HS-5 (cell line): ENCODE results near the gene NID1.
A peak's percentile ranks its signal among the peaks of the same experiment; 100 is the strongest.
"Not testable (repeated sequence)": the region's sequence is repeated elsewhere in the genome, so short reads cannot be mapped to it uniquely, and the experiment has no call there.

Source experiments
- DNase-seq: peaks from one replicate; pipeline ENCODE4 v3.0.0-alpha.2; 2012; ENCODE audit warnings: low read depth

The NID1 gene

DNA sequence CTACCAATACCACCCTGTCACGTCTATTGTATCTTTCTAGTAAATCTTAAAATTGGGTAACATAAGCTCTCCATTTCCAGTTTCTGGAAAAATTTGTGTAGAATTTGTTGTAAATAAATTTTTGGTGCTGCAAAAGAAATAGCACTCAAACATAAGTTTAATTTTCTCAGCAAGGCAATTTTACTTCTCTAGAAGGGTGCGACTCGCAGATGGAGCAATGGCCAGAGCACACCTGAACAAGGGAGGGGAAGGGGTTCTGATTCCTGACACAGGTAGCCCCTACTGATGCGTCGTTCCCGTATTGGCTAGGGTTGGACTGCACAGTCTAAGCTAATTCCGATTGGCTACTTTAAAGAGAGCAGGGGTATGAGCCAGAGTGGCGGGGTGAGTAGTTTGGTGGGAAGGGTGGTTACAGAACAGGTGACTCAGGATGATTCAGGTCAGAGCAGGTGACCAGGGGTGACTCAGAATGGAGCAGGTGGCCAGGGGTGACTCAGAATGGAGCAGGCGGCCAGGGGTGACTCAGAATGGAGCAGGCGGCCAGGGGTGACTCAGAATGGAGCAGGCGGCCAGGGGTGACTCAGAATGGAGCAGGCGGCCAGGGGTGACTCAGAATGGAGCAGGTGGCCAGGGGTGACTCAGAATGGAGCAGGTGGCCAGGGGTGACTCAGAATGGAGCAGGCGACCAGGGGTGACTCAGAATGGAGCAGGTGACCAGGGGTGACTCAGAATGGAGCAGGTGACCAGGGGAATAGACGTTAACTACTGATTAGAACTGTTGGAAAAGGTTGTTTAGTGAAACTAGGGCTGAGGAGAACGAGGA, 32.0 kb upstream of the NID1 start:
- DNase-seq: peak; percentile 56

DNA sequence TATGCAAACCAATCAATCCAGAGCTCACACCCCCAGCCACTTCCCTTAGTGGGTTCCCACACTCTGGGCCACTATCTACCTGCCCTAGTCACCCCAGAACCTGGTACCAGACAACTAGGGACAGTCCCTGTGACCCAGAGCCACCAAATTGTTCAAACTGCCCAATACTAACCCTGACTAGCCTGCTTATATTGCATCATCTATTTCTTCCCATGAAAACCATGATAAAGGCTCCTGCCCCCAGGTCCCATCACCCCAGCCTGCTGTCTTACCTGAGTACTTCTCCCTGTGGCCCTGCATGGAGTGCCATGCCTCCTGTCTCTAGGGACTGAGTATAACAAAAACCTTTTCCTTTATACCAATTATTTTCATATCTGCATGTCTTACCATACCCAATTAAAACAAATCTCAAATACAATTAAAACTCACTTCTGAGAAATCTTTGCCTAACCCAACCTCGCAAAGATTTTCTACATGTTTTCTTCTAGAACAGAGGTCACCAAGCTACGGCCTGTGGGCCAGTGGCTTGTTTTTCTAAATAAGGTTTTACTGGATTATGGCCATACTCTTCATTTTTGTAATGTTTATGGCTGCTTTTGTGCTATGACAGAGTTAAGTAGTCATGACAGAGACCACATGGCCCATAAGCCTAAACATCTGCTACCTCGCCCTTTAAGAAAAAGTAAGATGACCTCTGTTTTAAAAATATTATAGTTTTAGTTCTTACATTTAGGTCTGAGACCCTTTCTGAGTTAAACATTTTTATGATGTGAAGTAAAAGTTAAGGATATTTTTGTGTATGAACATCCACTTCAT, 31.0 kb upstream of the NID1 start:
- no peak for DNase-seq

DNA sequence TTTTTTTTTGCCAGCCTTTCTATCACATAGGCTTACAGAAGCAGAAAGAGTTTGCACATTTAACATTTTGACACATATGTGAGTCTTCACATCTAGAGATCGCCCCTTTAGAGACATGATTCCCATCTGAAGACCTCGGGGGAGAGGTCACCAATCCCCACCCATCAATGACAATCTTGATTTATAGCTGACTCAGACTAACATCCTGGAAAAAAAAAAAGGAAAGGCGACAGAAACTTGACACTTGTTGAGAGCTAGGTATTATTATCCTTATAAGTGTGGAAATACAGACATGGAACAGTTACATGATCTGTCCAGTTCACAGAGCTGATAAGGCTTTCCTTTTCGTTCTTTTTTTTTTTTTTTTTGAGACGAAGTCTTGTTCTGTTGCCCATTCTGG, 28.0 kb upstream of the NID1 start:
- no peak for DNase-seq

DNA sequence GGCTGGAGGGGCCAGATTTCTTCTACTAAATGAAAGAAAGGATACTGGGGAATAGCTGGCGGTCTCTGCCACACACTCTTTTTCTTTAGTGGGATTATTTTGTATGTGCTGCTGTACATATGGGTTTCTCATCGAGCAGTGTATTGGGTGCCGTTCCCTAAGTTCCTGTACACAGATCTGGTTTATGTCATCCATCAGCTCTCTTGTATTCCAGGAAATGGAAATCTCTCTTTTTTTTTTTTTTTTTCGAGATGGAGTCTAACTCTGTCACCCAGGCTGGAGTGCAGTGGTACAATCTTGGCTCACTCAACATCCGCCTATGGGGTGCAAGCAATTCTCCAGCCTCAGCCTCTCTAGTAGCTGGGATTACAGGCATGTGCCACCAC, 27.0 kb upstream of the NID1 start:
- no peak for DNase-seq

DNA sequence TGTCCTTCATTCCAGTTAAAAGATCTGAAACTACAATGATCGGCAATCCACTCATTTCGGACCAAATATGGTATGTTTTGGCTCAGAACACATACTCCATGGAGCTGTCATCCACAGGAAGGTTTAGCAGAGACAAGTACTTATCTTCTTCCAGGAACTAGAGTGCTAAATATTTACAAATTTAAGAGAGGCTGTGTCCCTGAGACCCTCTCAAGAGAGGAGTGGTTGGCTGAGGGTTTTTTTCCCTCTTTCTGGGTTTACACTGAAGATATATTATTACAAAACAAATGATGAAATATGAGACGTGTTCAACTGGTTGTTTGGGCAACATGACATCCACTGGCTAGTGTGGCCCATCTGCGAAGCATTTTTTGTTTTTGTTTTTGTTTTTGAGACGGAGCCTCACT, 25.9 kb upstream of the NID1 start:
- DNase-seq: no peak

DNA sequence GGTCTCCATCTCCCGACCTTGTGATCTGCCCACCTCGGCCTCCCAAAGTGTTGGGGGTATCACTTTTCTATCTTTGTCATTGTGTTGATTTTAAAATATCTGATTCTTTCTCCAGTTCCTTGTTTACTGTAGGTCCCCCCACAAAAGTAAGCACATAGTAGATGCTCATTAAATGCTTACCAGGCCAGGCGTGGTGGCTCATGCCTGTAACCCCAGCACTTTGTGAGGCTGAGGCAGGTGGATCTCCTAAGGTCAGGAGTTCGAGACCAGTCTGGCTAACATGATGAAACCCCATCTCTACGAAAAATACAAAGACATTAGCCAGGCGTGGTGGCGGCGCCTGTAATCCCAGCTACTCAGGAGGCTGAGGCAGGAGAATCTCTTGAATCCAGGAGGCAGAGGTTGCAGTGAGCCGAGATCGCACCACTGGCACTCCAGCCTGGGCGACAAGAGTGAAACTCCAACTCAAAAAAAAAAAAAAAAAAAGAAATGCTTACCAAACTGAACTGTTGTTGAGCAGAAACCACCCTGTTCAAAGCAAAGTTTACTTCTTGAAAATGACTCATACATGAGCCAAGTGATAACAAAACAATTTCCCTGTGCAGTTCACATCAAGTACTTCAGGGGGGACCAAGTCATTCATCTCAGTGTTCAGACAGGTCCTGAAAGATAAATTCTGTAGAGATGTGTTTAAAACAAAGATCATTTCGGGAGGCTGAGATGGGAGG, 24.3 kb upstream of the NID1 start:
- DNase-seq: no peak

DNA sequence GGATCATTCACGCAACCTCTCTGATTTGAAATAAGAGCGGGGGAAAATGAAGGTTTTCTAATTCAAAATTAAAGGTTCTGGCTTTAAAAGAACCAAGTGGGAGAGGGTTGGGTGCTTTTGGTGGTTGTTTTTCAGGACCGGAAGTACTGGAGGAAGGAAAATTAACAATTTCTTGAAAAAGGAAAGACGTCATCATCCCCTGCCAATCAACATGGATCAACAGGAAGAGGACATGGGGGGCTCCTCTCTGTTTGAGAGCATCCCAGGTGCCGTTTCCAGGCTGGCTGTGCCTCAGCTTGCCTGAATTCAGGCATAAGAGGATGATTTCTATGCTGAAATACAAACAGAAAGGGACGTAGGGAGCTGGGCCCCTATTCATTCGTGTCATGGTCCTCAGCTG, 21.6 kb upstream of the NID1 start:
- no peak for DNase-seq

DNA sequence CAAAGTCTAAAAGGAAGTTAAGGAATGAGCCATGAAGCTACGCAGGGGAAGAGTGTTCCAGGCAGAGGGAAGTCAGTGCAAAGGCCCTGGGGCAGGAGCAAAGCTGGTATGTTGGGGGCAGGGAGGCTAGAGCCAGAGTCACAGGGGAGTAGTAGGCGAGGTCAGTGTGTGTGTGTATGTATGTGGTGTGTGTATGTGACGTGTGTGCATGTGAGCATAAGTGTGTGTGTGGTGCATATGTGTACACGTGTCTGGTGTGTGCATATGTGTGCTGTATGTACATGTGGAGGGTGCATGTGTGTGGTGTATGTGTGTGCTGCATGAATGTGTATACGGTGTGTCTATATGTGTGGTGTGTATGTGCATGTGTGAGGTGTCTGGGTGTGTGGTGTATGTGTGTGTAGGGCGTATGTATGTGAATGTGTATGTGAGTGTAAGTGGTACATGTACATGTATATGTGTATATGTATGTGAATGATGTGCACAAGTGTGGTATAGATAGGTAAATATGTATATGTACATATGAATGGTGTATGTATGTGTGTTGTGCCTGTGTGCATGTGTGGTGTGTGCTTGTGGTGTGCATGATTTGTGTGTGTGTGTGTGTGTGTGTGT, 20.8 kb upstream of the NID1 start:
- DNase-seq: no peak

DNA sequence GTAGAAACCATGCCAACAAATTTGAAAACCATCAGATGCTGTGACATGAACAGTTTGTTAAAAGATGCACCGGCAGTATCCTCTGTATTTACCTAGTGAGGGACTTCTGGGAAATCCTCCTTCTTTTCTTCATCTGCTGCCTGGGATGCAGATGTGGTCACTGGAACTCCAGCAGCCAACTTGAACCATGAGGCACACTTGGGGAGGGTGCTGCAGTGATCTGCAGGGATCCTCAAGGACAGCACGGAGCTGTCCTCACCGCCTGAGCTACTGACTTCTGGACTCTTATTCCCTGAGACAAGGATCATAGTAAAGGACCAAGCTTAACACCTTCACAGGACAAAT, 19.5 kb upstream of the NID1 start:
- no peak for DNase-seq

DNA sequence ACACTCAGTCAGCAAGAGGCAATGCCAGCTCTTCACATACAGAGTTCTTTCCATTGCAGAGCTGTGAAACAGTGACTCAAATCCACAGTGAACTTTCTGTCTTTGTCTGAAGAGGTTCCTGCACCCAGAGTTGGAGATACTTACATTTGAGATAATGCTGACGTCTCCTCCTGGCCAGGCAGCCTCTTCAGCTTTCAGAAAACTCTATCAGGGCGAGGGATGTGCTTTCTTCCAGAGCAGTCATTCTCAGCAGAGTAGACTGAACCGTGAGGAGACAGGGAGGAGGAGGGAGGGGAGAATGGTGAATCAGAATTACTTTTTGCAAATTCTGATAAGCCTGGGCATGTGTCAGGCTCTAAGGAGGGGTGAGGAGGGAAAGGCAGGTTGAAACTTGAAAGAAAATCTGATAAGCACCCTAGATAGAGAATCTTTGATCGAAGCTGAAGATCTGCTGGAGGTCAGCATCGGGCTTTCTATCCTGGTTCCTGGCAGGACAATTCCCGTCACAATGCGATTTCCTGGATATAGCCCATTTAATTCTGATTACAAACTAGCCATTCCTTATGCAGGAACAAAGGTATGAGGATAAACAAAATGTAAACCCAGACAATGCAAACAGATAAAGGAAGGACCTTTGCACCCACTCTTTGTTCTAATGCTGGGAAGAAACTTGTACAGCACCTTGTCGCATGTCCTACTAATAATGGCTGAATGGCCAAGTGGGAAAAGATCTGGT, 18.9 kb upstream of the NID1 start:
- no peak for DNase-seq

DNA sequence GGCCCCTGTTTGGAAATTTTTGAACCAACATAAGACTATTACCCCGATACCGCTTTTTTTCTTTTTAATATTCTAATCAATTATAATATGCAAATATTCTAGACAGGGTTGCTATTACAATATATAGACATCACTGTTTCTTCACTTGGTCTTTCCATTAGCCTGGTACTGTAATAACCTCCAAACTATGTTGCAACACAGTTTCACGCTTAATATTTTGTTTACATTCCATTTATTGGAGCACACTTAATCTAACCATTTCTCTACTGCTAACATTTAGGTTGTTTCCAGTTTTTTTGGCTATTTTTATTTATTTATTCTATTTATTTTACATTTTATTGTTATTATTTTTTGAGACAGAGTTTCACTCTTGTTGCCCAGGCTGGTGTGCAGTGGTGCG, 17.6 kb upstream of the NID1 start:
- DNase-seq: no peak

DNA sequence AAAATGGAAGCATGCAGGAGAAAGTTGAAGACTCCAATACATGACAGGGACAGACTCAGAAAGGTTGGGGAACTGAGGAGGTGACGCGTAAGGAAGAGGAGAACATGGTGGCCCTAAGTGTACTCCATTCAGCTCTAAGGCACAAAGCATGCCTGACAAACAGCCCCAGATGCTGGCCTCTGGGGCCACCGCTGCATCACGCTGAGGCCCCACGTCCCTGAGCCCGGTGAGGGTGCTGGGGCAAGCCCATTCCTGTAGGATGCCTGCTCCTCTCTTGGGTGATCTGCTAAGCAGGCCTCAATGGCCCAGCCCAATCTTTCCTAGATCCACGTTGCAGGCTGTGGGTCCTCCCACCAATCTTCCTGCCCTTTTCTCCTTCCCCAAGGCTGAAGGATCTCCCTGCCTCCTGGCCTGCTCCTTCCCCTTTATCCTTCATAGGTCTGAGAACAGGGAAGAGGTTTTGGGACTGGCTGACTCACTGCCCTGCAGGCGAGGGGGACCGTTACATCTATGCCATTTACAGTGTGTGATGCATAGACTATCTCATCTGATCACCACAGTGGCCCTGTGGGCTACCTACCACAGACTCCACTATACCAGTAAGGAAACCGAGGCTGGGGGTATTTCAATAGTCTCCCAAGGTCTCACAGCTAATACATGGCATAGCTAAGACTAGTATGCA, 16.8 kb upstream of the NID1 start:
- no peak for DNase-seq

DNA sequence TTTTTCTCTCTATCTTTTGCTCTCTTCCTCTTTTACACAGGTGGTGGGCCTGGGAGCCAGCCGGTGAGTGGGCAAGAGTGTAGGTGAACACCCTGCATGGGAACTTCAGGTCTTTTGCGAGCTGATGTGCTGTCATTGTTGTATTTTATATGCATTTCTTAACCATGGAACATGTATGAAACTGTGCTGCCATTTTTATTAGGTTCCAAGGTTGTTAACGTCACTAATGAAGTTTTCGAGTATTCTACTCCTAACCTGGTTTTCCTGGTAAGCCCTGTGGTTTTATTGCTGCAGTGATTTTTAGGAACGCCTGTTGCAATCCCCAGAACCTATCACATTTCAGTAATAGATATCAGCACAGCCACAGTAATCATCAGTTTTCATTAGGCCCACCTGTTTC, 14.8 kb upstream of the NID1 start:
- DNase-seq: no peak

DNA sequence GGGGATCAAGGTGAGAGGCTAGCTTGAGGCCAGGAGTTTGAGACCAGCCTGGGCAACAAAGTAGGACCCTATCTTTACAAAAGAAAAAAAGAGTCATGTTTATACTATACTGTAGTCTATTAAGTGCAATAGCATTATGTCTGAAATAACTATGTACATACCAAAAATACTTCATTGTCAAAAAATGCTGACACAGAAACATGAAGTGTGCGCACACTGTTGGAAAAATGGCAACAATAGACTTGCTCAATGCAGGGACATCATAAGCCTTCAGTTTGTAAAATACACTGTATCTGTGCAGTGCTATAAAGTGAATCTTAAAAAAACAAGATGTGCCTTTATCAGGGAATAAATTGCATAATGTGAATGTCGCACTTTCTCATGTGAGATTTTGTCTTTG, 14.1 kb upstream of the NID1 start:
- no peak for DNase-seq

DNA sequence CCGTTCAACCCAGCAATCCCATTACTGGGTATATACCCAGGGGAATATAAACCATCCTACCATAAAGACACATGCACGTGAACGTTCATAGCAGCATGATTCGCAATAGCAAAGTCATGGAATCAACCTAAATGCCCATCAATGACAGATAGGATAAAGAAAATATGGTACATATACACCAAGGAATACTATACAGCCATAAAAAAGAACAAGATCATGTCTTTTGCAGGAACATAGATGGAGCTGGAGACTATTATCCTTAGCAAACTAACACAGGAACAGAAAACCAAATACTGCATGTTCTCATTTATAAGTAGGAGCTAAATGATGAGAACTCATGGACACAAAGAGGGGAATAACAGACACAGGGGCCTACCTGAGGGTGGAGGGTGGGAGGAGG, 13.2 kb upstream of the NID1 start:
- not testable (repeated sequence) for DNase-seq

DNA sequence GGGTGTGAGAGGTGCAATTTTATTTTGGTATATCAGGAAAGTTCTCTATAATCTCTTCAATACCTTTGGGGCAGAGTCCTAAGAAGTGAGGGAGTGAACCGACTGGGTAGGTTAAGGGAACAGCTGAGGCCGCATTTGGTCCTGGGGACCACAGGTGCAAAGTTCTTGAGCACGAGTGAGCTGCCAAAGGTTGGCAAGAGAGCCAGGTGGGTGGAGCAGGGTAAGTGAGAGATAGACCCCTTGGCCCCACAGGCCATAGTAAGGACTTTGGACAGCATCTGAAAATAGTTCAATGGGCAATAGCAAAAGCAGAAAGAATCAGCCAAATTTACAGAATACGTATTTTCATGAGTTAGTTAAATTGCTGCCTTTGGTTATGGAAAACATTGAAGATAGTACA, 11.0 kb upstream of the NID1 start:
- no peak for DNase-seq

DNA sequence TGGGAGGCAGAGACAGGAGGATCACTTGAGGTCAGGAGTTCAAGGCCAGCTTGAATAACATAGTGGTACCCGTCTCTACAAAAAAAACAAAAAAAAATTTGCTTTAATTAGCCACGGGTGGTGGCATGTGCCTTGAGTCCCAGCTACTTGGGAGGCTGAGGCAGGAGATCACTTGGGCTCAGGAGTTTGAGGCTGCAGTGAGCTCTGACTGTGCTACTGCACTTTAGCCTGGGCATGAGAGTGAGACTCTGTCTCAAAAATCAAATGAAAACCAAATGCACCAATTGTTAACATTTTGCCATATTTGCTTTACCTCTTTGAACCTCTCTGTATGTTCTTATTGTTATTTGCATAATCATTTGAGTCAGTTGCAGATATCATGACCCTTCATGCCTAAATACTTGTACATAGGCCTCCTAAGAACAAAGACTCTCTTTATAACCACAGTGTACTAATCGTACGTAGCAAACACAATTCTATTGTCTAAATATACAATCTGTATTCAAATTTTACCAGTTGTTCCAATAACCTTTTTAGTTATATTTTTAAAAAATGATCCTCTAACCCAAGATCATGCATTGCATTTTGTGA, 8.5 kb upstream of the NID1 start:
- DNase-seq: no peak

DNA sequence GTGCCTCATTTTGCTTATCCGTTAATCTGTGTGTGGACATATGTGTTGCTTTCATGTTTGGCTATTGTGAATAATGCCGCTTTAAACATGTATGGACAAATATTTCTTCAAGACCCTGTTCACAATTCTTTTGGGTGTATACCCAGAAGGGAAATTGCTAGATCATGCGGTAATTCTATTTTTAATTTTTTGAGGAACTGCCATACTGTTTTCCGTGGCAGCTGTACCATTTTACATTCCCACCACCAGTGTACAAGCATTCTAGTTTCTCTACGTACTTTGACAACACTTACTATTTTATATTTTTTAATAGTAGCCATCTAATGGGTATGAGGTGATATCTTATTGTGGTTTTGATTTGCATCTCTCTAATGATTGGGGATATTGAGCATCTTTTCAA, 7.1 kb upstream of the NID1 start:
- DNase-seq: no peak

DNA sequence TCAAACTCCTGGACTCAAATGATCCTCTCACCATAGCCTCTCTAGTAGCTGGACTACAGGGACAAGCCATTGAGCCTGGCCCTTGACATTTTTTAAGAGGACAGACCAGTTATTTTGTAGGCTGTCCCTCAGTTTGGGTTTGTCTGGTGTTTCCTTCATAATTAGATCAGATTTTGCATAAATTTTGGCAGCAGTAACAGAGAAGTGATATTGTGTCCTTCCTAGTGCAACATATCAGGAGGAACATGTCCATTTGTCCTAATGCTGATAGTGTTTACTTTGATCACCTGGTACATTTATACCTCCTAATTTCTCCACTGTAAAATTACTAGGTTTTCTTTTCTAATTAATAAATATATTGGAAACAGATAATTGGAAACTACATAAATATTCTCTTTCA, 5.9 kb upstream of the NID1 start:
- no peak for DNase-seq

DNA sequence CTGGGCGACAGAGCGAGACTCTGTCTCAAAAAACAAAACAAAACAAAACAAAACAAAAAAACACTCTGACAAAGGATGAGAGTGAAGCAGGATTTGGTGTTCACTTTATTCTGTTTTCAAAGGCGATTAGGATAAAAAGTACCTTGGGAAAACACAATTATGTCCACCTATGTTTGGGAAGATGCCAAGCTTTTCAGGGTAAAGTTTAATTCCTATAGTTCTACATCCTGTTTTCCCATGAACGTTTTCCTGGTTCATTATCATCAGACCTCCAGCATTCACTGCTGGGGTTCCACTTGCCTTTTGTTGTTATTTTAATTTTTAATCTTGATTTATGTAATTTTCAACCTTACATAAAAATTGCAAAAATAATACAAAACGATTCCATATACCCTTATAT, 4.9 kb upstream of the NID1 start:
- no peak for DNase-seq

DNA sequence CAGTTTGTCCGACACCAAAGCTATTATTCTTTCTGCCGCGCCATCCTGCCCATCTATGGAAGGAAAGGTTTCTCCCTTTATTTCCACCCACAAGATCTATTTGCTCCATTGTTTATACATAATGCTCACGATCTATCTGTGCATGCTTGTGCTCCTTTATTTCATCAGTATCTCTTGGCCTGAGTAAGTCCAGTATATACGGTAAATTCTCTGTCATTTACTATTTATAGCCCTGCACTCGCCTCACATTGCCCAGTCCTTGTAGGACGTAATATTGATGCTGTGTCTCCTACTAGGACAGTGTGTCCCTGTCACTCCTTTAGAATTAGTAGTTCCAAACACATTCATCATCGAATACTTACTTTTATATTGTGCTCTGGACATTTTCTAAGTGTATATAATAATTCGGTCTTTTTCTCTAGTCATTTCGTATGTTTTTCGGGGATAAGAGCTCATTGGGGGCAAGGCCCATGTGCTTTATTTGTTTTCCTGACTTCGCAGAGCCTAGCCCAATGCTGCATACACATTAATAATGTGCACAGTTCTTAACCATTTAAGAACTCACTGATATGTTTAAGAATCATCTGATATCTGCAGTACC, 3.1 kb upstream of the NID1 start:
- DNase-seq: no peak
